Stimulated activated CD4-positive, alpha-beta T cell treated with anti-CD3 and anti-CD28 coated beads, Interleukin-2, amount 100 ng/mL, for 24 hours (primary cell): ENCODE data around the gene FNIP2.
"Not testable (repeated sequence)": the region's sequence is repeated elsewhere in the genome, so short reads cannot be mapped to it uniquely, and the experiment has no call there.

Experiments
- DNase-seq, 2 donors: peaks; one replicate each; pipeline ENCODE4 v3.0.0-alpha.2; 2020

Gene FNIP2

DNA sequence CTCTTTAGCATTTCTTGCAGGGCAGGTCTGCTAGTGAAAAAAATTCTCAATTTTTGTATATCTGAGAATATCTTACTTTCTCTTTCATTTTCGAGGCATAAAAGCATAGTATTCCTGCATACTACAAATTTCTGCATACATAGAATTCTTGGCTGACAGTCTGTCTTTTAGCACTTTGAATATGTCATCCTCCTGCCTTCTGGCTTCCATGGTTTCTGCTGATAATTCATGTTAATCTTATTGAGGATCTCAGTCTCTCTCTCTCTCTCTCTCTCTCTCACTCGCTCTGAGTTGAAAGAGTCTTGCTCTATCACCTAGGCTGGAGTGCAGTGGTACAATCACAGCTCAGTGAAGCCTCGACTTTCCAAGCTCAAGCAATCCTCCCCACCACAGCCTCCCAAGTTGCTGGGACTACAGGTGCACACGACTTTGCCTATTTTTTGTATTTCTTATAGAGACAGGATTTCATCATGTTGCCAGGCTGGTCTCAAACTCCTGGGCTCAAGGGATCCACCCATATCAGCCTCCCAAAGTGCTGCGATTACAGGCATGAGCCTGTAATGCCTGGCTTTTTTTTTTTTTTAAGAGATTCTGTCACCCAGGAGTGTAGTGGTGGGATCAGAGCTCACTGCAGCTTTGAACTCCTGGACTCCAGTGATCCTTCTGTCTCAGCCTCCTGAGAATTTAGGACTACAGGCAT lies 161.3 kb downstream of the FNIP2 start:
- no peak for DNase-seq

DNA sequence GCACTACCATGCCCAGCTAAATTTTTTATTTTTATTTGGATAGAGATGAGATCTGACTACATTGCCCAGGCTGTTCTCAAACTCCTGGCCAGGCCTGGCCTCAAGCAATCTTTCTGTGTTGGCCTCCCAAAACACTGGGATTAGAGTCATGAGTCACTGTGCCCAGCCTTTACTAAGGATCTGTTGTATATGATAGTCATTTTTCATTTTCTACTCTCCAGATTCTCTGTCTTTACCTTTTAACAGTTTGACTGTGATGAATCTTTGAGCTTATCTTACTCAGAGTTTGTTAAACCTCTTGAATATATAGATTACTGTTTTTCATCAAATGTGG lies 161.8 kb downstream of the FNIP2 start:
- no peak for DNase-seq

DNA sequence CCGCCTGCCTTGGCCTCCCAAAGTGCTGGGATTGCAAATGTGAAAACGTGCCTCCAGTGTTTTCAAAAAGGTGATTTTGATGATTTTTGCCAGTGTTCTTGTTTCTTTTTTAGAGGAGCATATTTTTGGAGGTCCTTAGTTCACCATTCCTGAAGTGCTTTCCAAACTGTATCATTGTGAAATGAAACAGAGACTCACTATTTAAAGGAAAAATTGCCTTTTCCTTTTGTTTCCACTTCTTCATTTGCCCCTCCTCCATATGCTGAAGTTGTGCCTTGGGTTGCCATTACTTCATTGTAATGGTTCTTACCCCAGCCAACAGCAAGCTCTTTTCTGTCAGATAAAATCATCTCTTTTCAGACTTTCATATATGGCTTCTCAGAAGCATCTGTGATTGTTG lies 164.4 kb downstream of the FNIP2 start:
- no peak for DNase-seq

DNA sequence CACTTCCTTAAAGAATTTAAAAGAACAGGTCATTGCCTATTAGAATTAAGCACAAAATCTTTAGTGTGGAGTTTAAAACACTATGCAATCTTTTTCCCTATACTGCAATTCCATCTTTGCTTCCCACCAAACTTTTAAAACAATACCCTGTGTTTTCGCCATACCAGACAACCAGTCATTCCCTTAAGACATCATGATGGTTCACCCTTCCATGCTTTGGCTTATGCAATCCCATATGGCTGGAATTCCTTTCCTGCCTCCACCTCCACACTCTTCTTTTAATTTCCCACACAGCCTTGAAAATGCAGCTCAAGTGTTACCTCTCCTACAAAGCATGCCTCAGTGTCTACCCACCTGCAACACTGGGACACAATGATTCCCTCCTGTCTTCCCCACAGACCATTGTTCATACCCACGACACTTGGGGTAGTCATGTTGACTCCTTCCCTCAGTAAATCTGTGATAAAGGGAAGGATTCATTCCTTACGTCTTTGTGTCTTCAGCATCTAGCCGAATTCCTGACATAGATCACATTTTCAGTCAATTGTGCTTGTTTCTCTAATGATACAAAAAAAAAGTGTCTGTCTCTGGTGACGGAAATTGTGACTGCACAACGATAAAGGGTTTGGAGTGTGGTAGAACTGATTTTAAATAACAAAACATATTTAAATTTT lies 166.3 kb downstream of the FNIP2 start:
- DNase-seq: no peak

DNA sequence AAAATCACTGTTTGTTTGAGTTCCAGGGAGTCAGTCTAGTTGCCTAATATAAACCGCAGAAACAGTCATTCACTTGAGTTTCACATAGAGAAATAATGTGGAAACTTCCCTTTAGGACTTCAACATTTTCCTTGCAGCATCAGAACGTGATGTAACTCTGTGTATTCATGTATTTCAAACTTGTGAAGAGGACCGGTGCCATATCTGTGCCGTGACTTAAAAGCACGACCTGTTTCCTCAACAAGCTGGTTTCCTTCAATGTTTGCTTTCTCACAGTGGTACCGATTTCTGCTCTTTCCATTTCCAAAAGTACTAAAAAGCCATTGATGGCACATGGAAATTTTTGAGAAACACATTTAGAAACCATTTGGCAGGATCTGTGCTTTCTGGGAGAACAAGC lies 167.4 kb downstream of the FNIP2 start:
- no peak for DNase-seq

DNA sequence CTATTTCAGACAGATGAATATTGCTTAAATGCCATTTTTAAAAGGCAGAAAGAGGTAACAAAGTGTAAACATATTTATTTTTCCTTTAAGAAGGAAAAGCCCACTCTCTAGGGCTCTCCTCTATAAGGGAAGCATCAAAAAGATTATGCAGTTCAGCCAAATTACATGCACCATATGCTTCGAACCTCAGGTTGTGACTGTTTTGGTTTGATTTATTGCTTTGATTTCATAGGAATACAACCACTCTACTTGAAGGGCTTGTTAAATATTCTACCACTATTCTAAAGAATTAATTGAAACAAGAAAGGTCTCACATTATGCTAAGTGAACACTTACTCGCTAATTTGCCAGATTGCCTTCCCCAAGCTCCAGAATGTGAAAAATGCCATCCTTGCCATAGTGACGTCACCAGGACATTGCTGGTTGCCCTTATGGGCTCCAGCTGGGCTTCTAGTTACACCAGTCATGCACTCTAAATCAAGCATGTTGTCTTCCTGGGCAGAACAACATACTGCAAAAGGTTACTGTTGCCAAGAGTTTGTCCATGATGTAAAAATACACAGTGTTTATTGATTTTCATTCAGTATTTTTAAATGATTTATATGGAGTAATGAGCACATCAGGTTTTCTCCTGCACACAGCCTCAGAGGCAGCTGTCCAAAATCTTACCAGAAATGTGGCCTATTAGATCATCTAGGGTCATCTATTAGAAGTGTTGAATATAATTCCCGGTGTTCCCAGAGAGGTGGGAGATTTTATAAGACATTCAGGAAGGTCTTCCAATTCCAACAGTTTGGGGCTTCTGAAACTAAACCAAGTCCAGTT lies 169.6 kb downstream of the FNIP2 start:
- DNase-seq: no peak

DNA sequence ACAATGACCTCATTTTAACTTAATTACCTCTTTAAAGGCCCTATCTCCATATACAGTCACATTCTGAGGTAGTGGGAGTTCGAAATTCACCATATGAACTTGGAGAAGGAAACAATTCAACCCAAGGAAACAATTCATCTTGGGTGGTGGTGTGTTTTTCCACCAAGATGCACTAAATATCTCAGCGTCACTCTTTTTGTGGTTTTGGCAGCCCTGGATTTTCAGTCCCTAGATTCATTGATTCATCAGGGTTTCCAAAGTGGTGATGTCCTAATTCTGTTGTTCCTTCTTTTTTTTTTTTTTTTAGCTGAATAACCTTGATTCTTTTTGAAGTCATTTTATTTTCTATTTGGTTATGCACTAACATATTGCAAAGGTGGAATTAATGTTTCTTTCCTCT lies 171.4 kb downstream of the FNIP2 start:
- DNase-seq: no peak

DNA sequence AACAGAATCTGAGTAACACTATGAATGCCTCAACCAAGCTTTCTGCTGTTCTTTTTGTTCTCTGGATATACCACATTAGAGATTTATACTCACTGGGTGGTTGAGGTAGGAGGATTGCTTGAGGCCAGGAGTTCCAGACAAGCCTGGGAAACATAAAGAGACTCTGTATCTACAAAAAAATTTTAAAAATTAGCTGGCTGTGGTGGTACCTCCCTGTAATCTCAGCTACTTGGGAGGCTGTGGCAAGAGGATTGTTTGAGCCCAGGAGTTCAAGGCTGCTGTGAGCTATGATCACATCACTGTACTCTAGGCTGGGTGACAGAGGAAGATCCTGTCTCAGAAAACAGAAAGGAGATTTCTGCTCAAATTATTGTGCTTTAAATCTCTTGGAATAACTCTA lies 172.5 kb downstream of the FNIP2 start:
- no peak for DNase-seq

DNA sequence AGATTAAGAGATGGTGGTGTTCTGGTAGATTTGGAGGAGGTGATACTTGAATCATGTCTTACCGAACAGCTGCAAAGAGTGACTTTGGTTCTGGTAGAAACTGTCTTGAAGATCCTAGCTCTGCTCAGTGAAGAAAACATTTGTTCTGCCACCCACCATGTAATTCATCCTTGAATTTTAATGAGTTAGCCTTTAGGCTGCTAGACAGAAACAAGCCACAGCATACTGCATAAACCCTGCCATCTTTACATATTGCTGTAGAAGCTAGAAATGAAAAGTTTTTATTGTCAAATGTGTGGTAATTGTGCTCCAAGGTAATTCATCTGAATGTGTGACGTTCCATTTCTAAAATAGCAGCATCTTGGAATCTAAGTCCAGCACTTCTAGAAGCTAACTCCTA lies 173.1 kb downstream of the FNIP2 start:
- DNase-seq: no peak

DNA sequence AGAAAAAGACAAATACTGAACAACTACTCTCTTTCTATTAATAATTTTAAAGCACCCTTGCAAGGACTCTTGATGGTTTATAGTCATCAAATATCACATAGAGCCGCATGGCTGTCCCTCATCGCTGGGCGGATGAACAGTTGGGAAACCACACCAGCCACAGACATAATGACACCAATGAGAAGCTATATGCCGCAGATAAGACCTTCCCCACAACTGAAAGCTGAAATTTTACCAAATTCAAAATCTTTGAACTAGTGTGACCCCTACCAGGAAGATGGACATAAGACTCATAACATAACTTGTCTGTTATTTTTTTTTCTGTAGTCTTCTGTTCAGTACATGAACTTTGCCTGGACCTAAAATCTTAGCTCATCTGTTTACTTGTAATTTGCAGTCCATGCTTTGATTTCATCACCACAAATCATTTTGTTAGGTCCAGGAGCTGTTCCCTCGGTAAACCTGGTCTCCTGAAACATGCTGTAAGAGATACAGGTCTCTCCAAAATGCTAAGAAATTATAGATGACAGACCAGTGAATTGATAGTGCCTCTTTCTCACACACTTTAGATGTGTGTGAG lies 176.8 kb downstream of the FNIP2 start:
- DNase-seq: no peak

DNA sequence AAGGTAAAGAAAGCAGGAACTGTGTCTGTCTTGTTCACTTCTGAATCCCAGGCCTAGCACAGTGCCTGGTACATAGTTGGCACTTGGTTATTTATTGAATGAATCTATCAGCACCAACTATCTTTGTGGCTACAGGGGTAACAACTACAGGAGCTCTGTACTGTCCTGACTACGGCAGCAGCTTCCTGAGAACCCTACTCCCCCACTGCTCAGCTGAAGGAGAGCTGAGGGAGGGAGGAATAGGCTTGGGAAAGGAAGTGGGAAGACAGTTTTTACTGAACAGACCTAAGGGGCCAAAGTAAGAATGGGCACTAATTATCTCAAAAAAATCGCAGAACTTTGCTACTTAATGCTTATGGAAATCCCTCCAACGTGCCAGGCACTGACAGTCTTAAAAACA lies 178.0 kb downstream of the FNIP2 start:
- DNase-seq: no peak

DNA sequence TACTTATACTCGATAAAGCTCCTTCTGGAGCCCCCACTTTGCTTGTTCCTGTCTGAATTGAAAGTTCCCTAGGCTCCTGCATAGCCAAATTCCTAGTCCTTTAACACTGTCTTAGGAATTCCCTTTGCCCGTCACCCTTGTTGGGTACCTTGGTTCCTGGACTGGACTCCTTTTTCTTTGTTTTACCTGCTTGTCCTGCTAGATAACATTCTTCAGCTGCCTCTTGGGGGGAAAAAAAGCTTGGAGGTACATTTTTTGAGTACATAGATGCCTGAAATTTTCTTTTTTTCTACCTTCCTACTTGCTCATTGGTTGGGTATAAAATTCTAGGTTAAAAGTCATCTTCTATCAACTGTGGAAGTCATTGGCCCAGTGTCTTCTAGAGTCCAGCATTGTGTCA lies 179.2 kb downstream of the FNIP2 start:
- DNase-seq: no peak

DNA sequence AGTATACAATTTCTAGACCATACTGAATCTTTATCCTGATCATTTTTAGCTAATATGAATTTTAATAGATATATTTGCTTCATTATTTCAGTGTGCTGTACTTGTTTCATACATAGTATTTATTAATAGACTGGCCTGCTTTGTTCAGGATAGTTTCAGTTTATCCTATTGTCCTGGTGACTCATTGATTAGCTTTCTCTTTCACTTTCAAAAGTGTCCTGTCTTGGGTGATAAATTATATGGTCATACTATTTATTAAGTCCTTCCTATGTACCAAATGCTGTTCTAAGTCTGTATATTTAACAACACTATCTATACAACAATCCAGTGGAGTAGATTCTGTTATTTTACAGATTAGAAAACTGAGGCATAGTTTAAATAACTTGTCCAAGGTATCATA lies 180.3 kb downstream of the FNIP2 start:
- DNase-seq: no peak

DNA sequence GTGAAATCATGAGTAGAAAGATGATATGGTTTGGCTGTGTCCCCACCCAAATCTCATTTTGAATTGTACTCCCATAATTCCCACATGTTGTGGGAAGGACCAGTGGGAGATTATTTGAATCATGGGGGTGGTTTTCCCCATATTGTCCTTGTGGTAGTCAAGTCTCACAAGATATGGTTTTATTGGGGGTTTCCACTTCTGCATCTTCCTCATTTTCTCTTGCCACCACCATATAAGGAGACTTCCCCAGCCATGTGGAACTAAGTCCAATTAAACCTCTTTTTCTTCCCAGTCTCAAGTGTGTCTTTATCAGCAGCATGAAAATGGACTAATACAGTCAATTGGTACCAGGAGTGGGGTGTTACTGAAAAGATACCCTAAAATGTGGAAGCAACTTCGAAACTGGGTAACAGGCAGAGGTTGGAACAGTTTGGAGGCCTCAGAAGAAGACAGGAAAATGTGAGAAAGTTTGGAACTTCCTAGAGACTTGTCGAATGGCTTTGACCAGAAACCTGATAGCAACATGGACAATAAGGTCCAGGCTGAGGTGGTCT lies 183.5 kb downstream of the FNIP2 start:
- DNase-seq: not testable (repeated sequence)

DNA sequence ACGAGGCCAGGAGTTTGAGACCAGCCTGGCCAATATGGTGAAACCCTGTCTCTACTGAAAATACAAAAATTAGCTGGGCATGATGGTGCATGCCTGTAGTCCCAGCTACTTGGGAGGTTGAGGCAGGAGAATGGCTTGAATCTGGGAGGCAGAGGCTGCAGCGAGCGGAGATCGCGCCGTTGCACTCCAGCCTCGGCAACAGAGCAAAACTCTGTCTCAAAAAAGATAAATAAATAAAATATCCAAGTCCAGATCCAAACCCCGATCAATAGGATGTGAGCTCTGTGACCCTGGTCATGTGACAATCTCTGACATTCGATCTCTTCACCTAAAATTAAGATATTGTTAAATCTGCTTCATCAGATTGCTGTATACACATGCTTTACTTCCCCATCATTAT lies 187.5 kb downstream of the FNIP2 start:
- DNase-seq: not testable (repeated sequence)

DNA sequence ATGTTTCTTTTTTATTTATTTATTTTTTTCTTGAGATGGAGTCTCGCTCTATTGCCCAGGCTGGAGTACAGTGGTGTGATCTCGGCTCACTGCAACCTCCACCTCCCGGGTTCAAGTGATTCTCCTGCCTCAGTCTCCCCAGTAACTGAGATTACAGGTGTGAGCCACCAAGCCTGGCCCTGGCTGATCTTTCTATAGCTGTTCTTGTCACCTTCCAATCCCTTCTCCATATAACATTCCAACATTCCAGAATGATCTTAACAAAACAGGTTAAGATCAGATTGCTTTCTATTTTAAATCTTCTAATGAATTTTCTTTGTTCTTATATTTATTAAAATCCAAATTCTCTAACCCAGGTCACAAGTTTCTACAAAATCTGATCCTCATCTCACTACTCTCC lies 188.1 kb downstream of the FNIP2 start:
- not testable (repeated sequence) for DNase-seq
